HCT116 (cell line): ENCODE results near the gene KLHL18. TPM values are rescaled to one million over a fixed set of nuclear protein-coding genes. Genes with fewer than 3 reads are reported as not detected.

ENCODE experiments used
- ATAC-seq: fragments of 200-7000 bp; cut with Tn5 transposase; 2 replicates; pipeline ENCODE4 v1.9.1; 2020; ENCODE audit warnings: mild to moderate bottlenecking, moderate library complexity
- BruUV-seq: library from RNA; stranded (reverse); fragments of 400-500 nt; replicated peaks from 2 replicates; lab custom pipeline; 2021; lab: Mats Ljungman, UMichigan
- CTCF ChIA-PET: fragments of 300-600 bp; sonication (Branson Sonifier 250); formaldehyde crosslinking; loops from one replicate; lab custom pipeline; 2021; ENCODE audit warnings: antibody characterized with exemption; lab: Charles Lee
- POLR2A ChIA-PET: fragments of 300-600, 350-600 bp; sonication (Branson Sonifier 250); formaldehyde crosslinking; loops from one replicate; lab custom pipeline; 2021; ENCODE audit warnings: antibody characterized with exemption; lab: Charles Lee
- RAD21 ChIA-PET, 2 experiments: fragments of 300-600 bp; sonication (Branson Sonifier 250); formaldehyde crosslinking; loops; one replicate each; lab custom pipeline; 2023; ENCODE audit warnings: low total read pairs in 2 of 2; ENCODE audit not compliant: uncharacterized antibody in 2 of 2, unreplicated experiment in 2 of 2, low non-redundant PET in 1 of 2; lab: Charles Lee
- DNase-seq: peaks from one replicate; pipeline ENCODE4 v3.0.0-alpha.2; 2010; ENCODE audit warnings: low read depth, low spot score
- H2AFZ ChIP-seq: fragments of 200-600 bp; shearing (Covaris generic), sonication (generic); 2 replicates; pipeline ENCODE4 v1.6.1; 2017; ENCODE audit warnings: low read depth, mixed run types, mixed read lengths, antibody characterized with exemption, low read length; ENCODE audit not compliant: poor library complexity, severe bottlenecking
- H3K27ac ChIP-seq: 2 replicates; pipeline ENCODE4 v1.5.1; 2012; ENCODE audit warnings: low read depth, low read length
- H3K27me3 ChIP-seq: fragments of 200-600 bp; sonication (generic); 2 replicates; pipeline ENCODE4 v1.6.1; 2016; ENCODE audit warnings: mixed run types, low read length, mixed read lengths; ENCODE audit not compliant: insufficient read depth
- H3K36me3 ChIP-seq, 2 experiments: fragments of 200-500 bp in 1 of 2; fragments of 200-600 bp in 1 of 2; sonication (Bioruptor generic) in 1 of 2; sonication (generic) in 1 of 2; 2 replicates each; pipeline versions ENCODE4 v1.5.1 to v1.6.1; 2014 to 2016; ENCODE audit warnings: low read length in 2 of 2, inconsistent platforms in 1 of 2, mixed read lengths in 1 of 2, mixed run types in 1 of 2; ENCODE audit not compliant: insufficient read depth in 2 of 2, control insufficient read depth in 1 of 2
- H3K4me1 ChIP-seq, 2 experiments: fragments of 200-600 bp in 1 of 2; sonication (generic) in 1 of 2; 2 replicates each; pipeline versions ENCODE4 v1.5.1 to v1.6.1; 2012 to 2017; ENCODE audit warnings: low read length in 2 of 2, inconsistent platforms in 1 of 2, mild to moderate bottlenecking in 1 of 2, mixed read lengths in 1 of 2, mixed run types in 1 of 2, moderate library complexity in 1 of 2; ENCODE audit not compliant: insufficient read depth in 2 of 2, control insufficient read depth in 1 of 2
- H3K4me2 ChIP-seq: fragments of 200-600 bp; sonication (generic); 2 replicates; pipeline ENCODE4 v1.6.1; 2017; ENCODE audit warnings: mixed run types, low read length, mixed read lengths
- H3K4me3 ChIP-seq, 2 experiments: fragments of 200-600 bp in 1 of 2; sonication (generic) in 1 of 2; replicated peaks in 1 of 2; 2 replicates each; pipeline ENCODE4 v1.5.1; 2011 to 2016; ENCODE audit warnings: low read length in 2 of 2, control low read depth in 1 of 2, low read depth in 1 of 2, mild to moderate bottlenecking in 1 of 2, mixed read lengths in 1 of 2, mixed run types in 1 of 2
- H3K79me2 ChIP-seq: fragments of 200-600 bp; sonication (generic); 2 replicates; pipeline ENCODE4 v1.6.1; 2017; ENCODE audit warnings: mild to moderate bottlenecking, mixed run types, low read length, moderate library complexity, mixed read lengths; ENCODE audit not compliant: insufficient read depth
- H3K9ac ChIP-seq: fragments of 200-600 bp; sonication (generic); 2 replicates; pipeline ENCODE4 v1.6.1; 2016; ENCODE audit warnings: low read length, mixed read lengths
- H3K9me2 ChIP-seq: fragments of 200-600 bp; sonication (generic), shearing (Covaris generic); 2 replicates; pipeline ENCODE4 v1.6.1; 2017; ENCODE audit warnings: mixed run types, mild to moderate bottlenecking, moderate library complexity; ENCODE audit not compliant: insufficient read depth
- H3K9me3 ChIP-seq, 2 experiments: fragments of 200-500 bp in 1 of 2; fragments of 200-600 bp in 1 of 2; sonication (Bioruptor generic) in 1 of 2; sonication (generic) in 1 of 2; 2 replicates each; pipeline ENCODE4 v1.6.1; 2014 to 2017; ENCODE audit warnings: low read length in 2 of 2, mixed read lengths in 2 of 2, inconsistent platforms in 1 of 2, low read depth in 1 of 2, mild to moderate bottlenecking in 1 of 2, mixed run types in 1 of 2, moderate library complexity in 1 of 2; ENCODE audit not compliant: control insufficient read depth in 1 of 2, insufficient read depth in 1 of 2
- H4K20me1 ChIP-seq: fragments of 200-600 bp; sonication (generic), shearing (Covaris generic); 2 replicates; pipeline ENCODE4 v1.6.1; 2017; ENCODE audit warnings: mixed run types, mild to moderate bottlenecking, moderate library complexity; ENCODE audit not compliant: insufficient read depth
- ATF3 ChIP-seq: IDR thresholded peaks from 2 replicates; pipeline ENCODE4 v1.6.1; 2012
- CBX3 ChIP-seq: IDR thresholded peaks from 2 replicates; pipeline ENCODE4 v1.6.1; 2012; ENCODE audit warnings: low read depth
- CEBPB ChIP-seq: IDR thresholded peaks from 2 replicates; pipeline ENCODE4 v1.6.1; 2012; ENCODE audit warnings: low read depth
- CTCF ChIP-seq, 3 experiments: fragments of 200-600 bp in 1 of 3; sonication (generic) in 1 of 3; IDR thresholded peaks in 2 of 3; conservative IDR thresholded peaks in 1 of 3; 2 replicates each; pipeline ENCODE4 v1.5.1; 2012 to 2017; ENCODE audit warnings: low read depth in 2 of 3, low read length in 2 of 3, antibody characterized with exemption in 1 of 3, borderline replicate concordance in 1 of 3, control low read depth in 1 of 3, mild to moderate bottlenecking in 1 of 3, mixed read lengths in 1 of 3, mixed run types in 1 of 3, moderate library complexity in 1 of 3; ENCODE audit not compliant: insufficient read depth in 1 of 3
- EGR1 ChIP-seq: IDR thresholded peaks from 2 replicates; pipeline ENCODE4 v1.6.1; 2012; ENCODE audit warnings: low read depth
- ELF1 ChIP-seq: IDR thresholded peaks from 2 replicates; pipeline ENCODE4 v1.6.1; 2012; ENCODE audit warnings: low read depth, borderline replicate concordance
- EZH2phosphoT487 ChIP-seq: fragments of 200-600 bp; IDR thresholded peaks from 2 replicates; pipeline ENCODE4 v1.6.1; 2018; ENCODE audit warnings: antibody characterized with exemption, borderline replicate concordance
- FOSL1 ChIP-seq: IDR thresholded peaks from 2 replicates; pipeline ENCODE4 v1.6.1; 2012; ENCODE audit warnings: low read depth
- JUND ChIP-seq: IDR thresholded peaks from 2 replicates; pipeline ENCODE4 v1.6.1; 2012
- MAX ChIP-seq: IDR thresholded peaks from 2 replicates; pipeline ENCODE4 v1.6.1; 2012
- POLR2A ChIP-seq: IDR thresholded peaks from 2 replicates; pipeline ENCODE4 v1.7.0; 2011; ENCODE audit warnings: borderline replicate concordance; ENCODE audit not compliant: insufficient read depth, insufficient read length; ENCODE audit errors: extremely low read depth
- POLR2AphosphoS5 ChIP-seq: IDR thresholded peaks from 2 replicates; pipeline ENCODE4 v1.6.1; 2011; ENCODE audit warnings: mild to moderate bottlenecking, low read depth, low read length, moderate library complexity
- RAD21 ChIP-seq: IDR thresholded peaks from 2 replicates; pipeline ENCODE4 v1.6.1; 2012; ENCODE audit warnings: low read depth, mild to moderate bottlenecking
- REST ChIP-seq: IDR thresholded peaks from 2 replicates; pipeline ENCODE4 v1.6.1; 2012; ENCODE audit warnings: low read depth
- SP1 ChIP-seq: IDR thresholded peaks from 2 replicates; pipeline ENCODE4 v1.6.1; 2012; ENCODE audit warnings: low read depth
- SRF ChIP-seq: IDR thresholded peaks from 2 replicates; pipeline ENCODE4 v1.6.1; 2012; ENCODE audit warnings: low read depth
- TCF7L2 ChIP-seq: IDR thresholded peaks from 2 replicates; pipeline ENCODE4 v1.7.0; 2011; ENCODE audit warnings: borderline replicate concordance, inconsistent platforms; ENCODE audit not compliant: insufficient read depth, insufficient read length; ENCODE audit errors: extremely low read depth
- ZBTB33 ChIP-seq: IDR thresholded peaks from 2 replicates; pipeline ENCODE4 v1.6.1; 2011; ENCODE audit warnings: mild to moderate bottlenecking, low read length, moderate library complexity; ENCODE audit not compliant: insufficient replicate concordance; ENCODE audit errors: extremely low read depth
- ZFX ChIP-seq: fragments of 450-650 bp; IDR thresholded peaks from 2 replicates; pipeline ENCODE4 v1.6.1; 2017
- ZNF274 ChIP-seq: fragments of 200-500 bp; sonication (Bioruptor generic); IDR thresholded peaks from 2 replicates; pipeline ENCODE4 v1.6.1; 2014; ENCODE audit warnings: mild to moderate bottlenecking, low read depth, low read length, inconsistent platforms
- intact Hi-C: fragments of 100-400 bp; cut with micrococcal nuclease; formaldehyde crosslinking; loops from 2 replicates; pipeline ENCODE4 v1.10.0; 2022
- total RNA-seq: library from RNA; stranded (reverse); gene quantifications from one replicate; pipeline ENCODE4 v1.2.1, GENCODE V29; 2021; ENCODE audit not compliant: unreplicated experiment

The KLHL18 gene
- total RNA-seq, 1 experiment from 2014 or later = 32.3 TPM

- Histone ChIP-seq H3K9me2 (no peaks in the 10 kb centered on the region), H3K4me3 (no peak overlapping the region), H3K36me3 (no peaks in the 10 kb centered on the region; a peak in 1 of 4 replicates), H3K9ac (no peak overlapping the region), H2AFZ (no peak overlapping the region), H3K9me3 (no peaks in the 10 kb centered on the region), H3K4me2 (no peak overlapping the region), H3K79me2 (peaks cover 85% of the 10 kb centered on the region), H3K27me3 (no peaks in the 10 kb centered on the region), H4K20me1 (no peaks in the 10 kb centered on the region), H3K4me1 (peaks cover 0 to 11% of the 10 kb centered on the region in 2 experiments; a peak in 1 of 4 replicates), H3K27ac (no peak overlapping the region)
- TF ChIP-seq TCF7L2 (no peak), ZBTB33 (no peak), CBX3 (no peak), POLR2A (no peak), REST (no peak), EGR1 (no peak), ATF3 (no peak), CTCF (IDR thresholded peaks at IDR 0.05 in 2 of 3, conservative IDR thresholded peaks at IDR 0.05 in 1 of 3; ENCODE audit: borderline replicate concordance in 1 of 3, insufficient read depth in 1 of 3, low read depth in 2 of 3, low read length in 2 of 3) (no peak), EZH2phosphoT487 (no peak), ZFX (no peak), FOSL1 (no peak), JUND (no peak), ZNF274 (no peak), RAD21 (no peak), ELF1 (no peak), POLR2AphosphoS5 (no peak), SRF (no peak), CEBPB (no peak), MAX (no peak), SP1 (no peak)
- no peak for ATAC-seq
- RAD21 ChIA-PET = no interaction called here
- CTCF ChIA-PET = no interaction called here
- POLR2A ChIA-PET = no interaction called here
- intact Hi-C loops = no loop called here
- DNase-seq = no peak
- no TSS peak for BruUV-seq
These were observed 102.3 kb downstream of the KLHL18 start for GRCh38 chr3:47385007-47385406.
